GM23338 (cell line): ENCODE data around the gene FGF3. TPM values are rescaled to one million over a fixed set of nuclear protein-coding genes. Genes with fewer than 3 reads are reported as not detected.

Experiments
- ATAC-seq: fragments of 200-7000 bp; cut with Tn5 transposase; 3 replicates; pipeline ENCODE4 v1.9.1; 2020
- DNase-seq: peaks from one replicate; pipeline ENCODE4 v3.0.0-alpha.2; 2015; ENCODE audit warnings: low spot score
- H2AFZ ChIP-seq: fragments of 200-600 bp; sonication (generic); 2 replicates; pipeline ENCODE4 v1.8.0; 2016; ENCODE audit warnings: antibody characterized with exemption, mild to moderate bottlenecking, moderate library complexity
- H3F3A ChIP-seq: fragments of 200-600 bp; sonication (generic); replicated peaks from 2 replicates; pipeline ENCODE4 v1.8.0; 2017; ENCODE audit warnings: antibody characterized with exemption, mixed run types, low read depth
- H3K27ac ChIP-seq: fragments of 200-600 bp; sonication (generic); 2 replicates; pipeline ENCODE4 v1.6.1; 2016; ENCODE audit warnings: low read depth
- H3K27me3 ChIP-seq: fragments of 200-600 bp; sonication (generic); 2 replicates; pipeline ENCODE4 v1.8.0; 2016; ENCODE audit warnings: mild to moderate bottlenecking, mixed run types, moderate library complexity; ENCODE audit not compliant: insufficient read depth
- H3K36me3 ChIP-seq: fragments of 200-600 bp; sonication (generic); 2 replicates; pipeline ENCODE4 v1.8.0; 2016; ENCODE audit warnings: mild to moderate bottlenecking; ENCODE audit not compliant: insufficient read depth
- H3K4me1 ChIP-seq: fragments of 200-600 bp; sonication (generic); 2 replicates; pipeline ENCODE4 v1.8.0; 2016; ENCODE audit warnings: mild to moderate bottlenecking, moderate library complexity; ENCODE audit not compliant: insufficient read depth
- H3K4me2 ChIP-seq: fragments of 200-600 bp; sonication (generic); 2 replicates; pipeline ENCODE4 v1.7.1; 2017; ENCODE audit warnings: mixed run types
- H3K4me3 ChIP-seq: fragments of 200-600 bp; sonication (generic); 2 replicates; pipeline ENCODE4 v1.6.1; 2016; ENCODE audit warnings: mixed run types
- H3K79me2 ChIP-seq: fragments of 200-600 bp; sonication (generic); replicated peaks from 2 replicates; pipeline ENCODE4 v1.8.0; 2017; ENCODE audit warnings: mild to moderate bottlenecking; ENCODE audit not compliant: insufficient read depth
- H3K9me2 ChIP-seq: fragments of 200-600 bp; sonication (generic); 2 replicates; pipeline ENCODE4 v1.8.0; 2017; ENCODE audit not compliant: insufficient read depth
- H4K20me1 ChIP-seq: fragments of 200-600 bp; sonication (generic); replicated peaks from 2 replicates; pipeline ENCODE4 v1.8.0; 2017; ENCODE audit warnings: mild to moderate bottlenecking; ENCODE audit not compliant: insufficient read depth
- H3K27ac Mint-ChIP-seq: 2 replicates; pipeline ENCODE4 v1.8.0; 2020; ENCODE audit warnings: inconsistent platforms, mild to moderate bottlenecking, moderate library complexity, mixed read lengths
- H3K27me3 Mint-ChIP-seq: 3 replicates; pipeline ENCODE4 v1.8.0; 2022; ENCODE audit warnings: low read depth, mild to moderate bottlenecking, moderate library complexity, mixed read lengths, inconsistent platforms; ENCODE audit not compliant: insufficient read depth, poor library complexity
- H3K36me3 Mint-ChIP-seq: 3 replicates; pipeline ENCODE4 v1.8.0; 2021; ENCODE audit warnings: low read depth, mild to moderate bottlenecking, inconsistent platforms, moderate library complexity, mixed read lengths
- H3K4me1 Mint-ChIP-seq: 3 replicates; pipeline ENCODE4 v1.8.0; 2020; ENCODE audit warnings: mild to moderate bottlenecking, inconsistent platforms, mixed read lengths
- H3K4me3 Mint-ChIP-seq: 3 replicates; pipeline ENCODE4 v1.8.0; 2021; ENCODE audit warnings: moderate library complexity, mild to moderate bottlenecking, inconsistent platforms, mixed read lengths
- H3K9me3 Mint-ChIP-seq: 3 replicates; pipeline ENCODE4 v1.8.0; 2020; ENCODE audit warnings: moderate library complexity, mild to moderate bottlenecking, inconsistent platforms, mixed read lengths
- ETS1 ChIP-seq: IDR thresholded peaks from 2 replicates; pipeline ENCODE4 v1.6.1; 2016; ENCODE audit warnings: antibody characterized with exemption
- EZH2 ChIP-seq: fragments of 200-600 bp; sonication (generic); IDR thresholded peaks from one replicate; pipeline ENCODE4 v1.8.0; 2017; ENCODE audit warnings: antibody characterized with exemption, mild to moderate bottlenecking, low read depth; ENCODE audit not compliant: unreplicated experiment
- EZH2phosphoT487 ChIP-seq: fragments of 200-600 bp; sonication (generic); IDR thresholded peaks from one replicate; pipeline ENCODE4 v1.8.1; 2018; ENCODE audit warnings: antibody characterized with exemption; ENCODE audit not compliant: unreplicated experiment
- POLR2AphosphoS5 ChIP-seq: IDR thresholded peaks from 2 replicates; pipeline ENCODE4 v1.6.1; 2016; ENCODE audit warnings: antibody characterized with exemption, low read depth
- STAT1 ChIP-seq: IDR thresholded peaks from one replicate; pipeline ENCODE4 v1.6.1; 2016; ENCODE audit warnings: antibody characterized with exemption; ENCODE audit not compliant: unreplicated experiment
- polyA plus RNA-seq: library from polyadenylated mRNA; unstranded; fragments of >200 nt; fragmentation: Nextera tagmentation; extraction: Ambion mirVana; gene quantifications from 2 replicates; pipeline ENCODE4 v1.2.1, GENCODE V29; 2016
- total RNA-seq: library from RNA; depleted of rRNA; stranded (reverse); fragments of >200 nt; shearing (Covaris generic); gene quantifications from 2 replicates; pipeline ENCODE4 v1.2.3, GENCODE V29; 2014
- TF ChIP-seq, protein P1 (sequence below), 2 experiments: fragments of 200-600 bp in 1 of 2; sonication (generic) in 1 of 2; conservative IDR thresholded peaks; 2 replicates each; pipeline versions ENCODE4 v1.5.1 to v1.6.1; 2016 to 2017; ENCODE audit warnings: antibody characterized with exemption in 2 of 2, low read depth in 2 of 2, mild to moderate bottlenecking in 2 of 2, moderate library complexity in 1 of 2
- TF ChIP-seq, protein P2 (sequence below): IDR thresholded peaks from one replicate; pipeline ENCODE4 v1.6.1; 2018; ENCODE audit warnings: antibody characterized with exemption; ENCODE audit not compliant: unreplicated experiment

The FGF3 gene
- total and polyA plus RNA-seq, 2 experiments from 2014 or later, result 1.2 TPM; not detected in 1

GRCh38 chr11:69836401-69836800 is 17.2 kb upstream of the FGF3 start:
- H3K27ac ChIP-seq, result no peak overlapping the region
- H3K79me2 ChIP-seq, result no peaks in the 10 kb centered on the region
- H3K9me3 Mint-ChIP-seq, result no peaks in the 10 kb centered on the region
- peaks cover 8% of the 10 kb centered on the region for H3K27me3 Mint-ChIP-seq
- no peak overlapping the region for H3K4me2 ChIP-seq
- H3F3A ChIP-seq, result 0 out of 2 replicates have a peak, but pooled peaks cover 2% of the 10 kb centered on the region
- no peak for TF ChIP-seq EZH2phosphoT487
- TF ChIP-seq ETS1, result no peak
- TF ChIP-seq EZH2, result no peak
- TF ChIP-seq, protein P1, sequence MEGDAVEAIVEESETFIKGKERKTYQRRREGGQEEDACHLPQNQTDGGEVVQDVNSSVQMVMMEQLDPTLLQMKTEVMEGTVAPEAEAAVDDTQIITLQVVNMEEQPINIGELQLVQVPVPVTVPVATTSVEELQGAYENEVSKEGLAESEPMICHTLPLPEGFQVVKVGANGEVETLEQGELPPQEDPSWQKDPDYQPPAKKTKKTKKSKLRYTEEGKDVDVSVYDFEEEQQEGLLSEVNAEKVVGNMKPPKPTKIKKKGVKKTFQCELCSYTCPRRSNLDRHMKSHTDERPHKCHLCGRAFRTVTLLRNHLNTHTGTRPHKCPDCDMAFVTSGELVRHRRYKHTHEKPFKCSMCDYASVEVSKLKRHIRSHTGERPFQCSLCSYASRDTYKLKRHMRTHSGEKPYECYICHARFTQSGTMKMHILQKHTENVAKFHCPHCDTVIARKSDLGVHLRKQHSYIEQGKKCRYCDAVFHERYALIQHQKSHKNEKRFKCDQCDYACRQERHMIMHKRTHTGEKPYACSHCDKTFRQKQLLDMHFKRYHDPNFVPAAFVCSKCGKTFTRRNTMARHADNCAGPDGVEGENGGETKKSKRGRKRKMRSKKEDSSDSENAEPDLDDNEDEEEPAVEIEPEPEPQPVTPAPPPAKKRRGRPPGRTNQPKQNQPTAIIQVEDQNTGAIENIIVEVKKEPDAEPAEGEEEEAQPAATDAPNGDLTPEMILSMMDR (conservative IDR thresholded peaks at IDR 0.05; ENCODE audit: low read depth in 2 of 2), result no peak
- TF ChIP-seq, protein P2, sequence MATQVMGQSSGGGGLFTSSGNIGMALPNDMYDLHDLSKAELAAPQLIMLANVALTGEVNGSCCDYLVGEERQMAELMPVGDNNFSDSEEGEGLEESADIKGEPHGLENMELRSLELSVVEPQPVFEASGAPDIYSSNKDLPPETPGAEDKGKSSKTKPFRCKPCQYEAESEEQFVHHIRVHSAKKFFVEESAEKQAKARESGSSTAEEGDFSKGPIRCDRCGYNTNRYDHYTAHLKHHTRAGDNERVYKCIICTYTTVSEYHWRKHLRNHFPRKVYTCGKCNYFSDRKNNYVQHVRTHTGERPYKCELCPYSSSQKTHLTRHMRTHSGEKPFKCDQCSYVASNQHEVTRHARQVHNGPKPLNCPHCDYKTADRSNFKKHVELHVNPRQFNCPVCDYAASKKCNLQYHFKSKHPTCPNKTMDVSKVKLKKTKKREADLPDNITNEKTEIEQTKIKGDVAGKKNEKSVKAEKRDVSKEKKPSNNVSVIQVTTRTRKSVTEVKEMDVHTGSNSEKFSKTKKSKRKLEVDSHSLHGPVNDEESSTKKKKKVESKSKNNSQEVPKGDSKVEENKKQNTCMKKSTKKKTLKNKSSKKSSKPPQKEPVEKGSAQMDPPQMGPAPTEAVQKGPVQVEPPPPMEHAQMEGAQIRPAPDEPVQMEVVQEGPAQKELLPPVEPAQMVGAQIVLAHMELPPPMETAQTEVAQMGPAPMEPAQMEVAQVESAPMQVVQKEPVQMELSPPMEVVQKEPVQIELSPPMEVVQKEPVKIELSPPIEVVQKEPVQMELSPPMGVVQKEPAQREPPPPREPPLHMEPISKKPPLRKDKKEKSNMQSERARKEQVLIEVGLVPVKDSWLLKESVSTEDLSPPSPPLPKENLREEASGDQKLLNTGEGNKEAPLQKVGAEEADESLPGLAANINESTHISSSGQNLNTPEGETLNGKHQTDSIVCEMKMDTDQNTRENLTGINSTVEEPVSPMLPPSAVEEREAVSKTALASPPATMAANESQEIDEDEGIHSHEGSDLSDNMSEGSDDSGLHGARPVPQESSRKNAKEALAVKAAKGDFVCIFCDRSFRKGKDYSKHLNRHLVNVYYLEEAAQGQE, result no peak
- no peak for TF ChIP-seq STAT1
- no peak for TF ChIP-seq POLR2AphosphoS5
- no peak overlapping the region for H3K4me3 ChIP-seq
- H3K9me2 ChIP-seq, result no peaks in the 10 kb centered on the region
- no peaks in the 10 kb centered on the region for H3K27me3 ChIP-seq
- no peak overlapping the region for H2AFZ ChIP-seq
- H3K36me3 ChIP-seq, result no peaks in the 10 kb centered on the region
- H4K20me1 ChIP-seq, result no peaks in the 10 kb centered on the region
- H3K36me3 Mint-ChIP-seq, result no peaks in the 10 kb centered on the region
- no peak overlapping the region for H3K4me3 Mint-ChIP-seq
- ATAC-seq, result no peak
- H3K4me1 ChIP-seq, result peaks cover 20% of the 10 kb centered on the region
- peaks cover 17% of the 10 kb centered on the region for H3K4me1 Mint-ChIP-seq
- DNase-seq, result no peak
- H3K27ac Mint-ChIP-seq, result no peak overlapping the region
